BJ (cell line): ENCODE measurements around the gene ADAM33. TPM values are rescaled to one million over a fixed set of nuclear protein-coding genes. Genes with fewer than 3 reads are reported as not detected.

Experiments used
- CTCF ChIA-PET: fragments of 350-600 bp; formaldehyde crosslinking; extraction: SDS; loops from one replicate; lab custom pipeline; 2021; ENCODE audit warnings: antibody characterized with exemption, inconsistent platforms; lab: Yijun Ruan, JAX
- POLR2A ChIA-PET: fragments of 300-600 bp; sonication (Branson Sonifier 250); formaldehyde crosslinking; extraction: SDS; loops from one replicate; lab custom pipeline; 2021; ENCODE audit warnings: antibody characterized with exemption; lab: Charles Lee
- DNase-seq: peaks from one replicate; pipeline ENCODE4 v3.0.0-alpha.2; 2011; ENCODE audit warnings: low read depth
- H3K27me3 ChIP-seq: 2 replicates; pipeline ENCODE4 v1.6.0; 2011; ENCODE audit warnings: low read length; ENCODE audit not compliant: control insufficient read depth, insufficient read depth
- H3K36me3 ChIP-seq: 2 replicates; pipeline ENCODE4 v1.5.1; 2011; ENCODE audit warnings: low read length; ENCODE audit not compliant: control insufficient read depth, insufficient read depth
- H3K4me3 ChIP-seq: 2 replicates; pipeline ENCODE4 v1.5.1; 2011; ENCODE audit warnings: low read depth, mild to moderate bottlenecking, control low read depth, low read length
- polyA plus RNA-seq: library from polyadenylated mRNA; depleted of rRNA; stranded (reverse); fragments of >200 nt; gene quantifications from 2 replicates; pipeline ENCODE4 v1.2.3, GENCODE V29; 2011
- TF ChIP-seq, protein P1 (sequence below): IDR thresholded peaks from 2 replicates; pipeline ENCODE4 v1.5.1; 2011; ENCODE audit warnings: low read depth, mild to moderate bottlenecking, control low read depth, inconsistent platforms, low read length, moderate library complexity; ENCODE audit not compliant: insufficient read depth

Gene ADAM33
- polyA plus RNA-seq, 1 experiment = 82.6 TPM

DNA sequence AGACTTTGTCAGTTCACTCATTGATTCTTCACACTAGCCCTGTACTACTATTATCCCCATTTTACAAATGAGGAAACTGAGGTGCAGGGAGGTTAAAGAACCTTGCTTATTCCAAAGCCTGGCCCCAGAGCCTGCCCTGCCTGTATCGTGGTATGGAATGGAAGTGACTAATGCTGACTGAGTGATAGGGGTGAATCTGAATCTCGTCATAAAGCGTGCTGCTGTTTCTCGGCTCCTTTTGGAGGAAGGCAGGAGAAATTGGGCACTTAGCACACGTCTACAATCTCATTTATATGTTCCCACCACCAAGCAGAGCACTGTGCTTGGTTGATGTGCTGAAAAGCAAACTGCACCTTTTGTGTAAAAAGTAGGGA lies 35.8 kb downstream of the ADAM33 start:
- H3K4me3 ChIP-seq = no peak overlapping the region
- CTCF ChIA-PET = no interaction called here

DNA sequence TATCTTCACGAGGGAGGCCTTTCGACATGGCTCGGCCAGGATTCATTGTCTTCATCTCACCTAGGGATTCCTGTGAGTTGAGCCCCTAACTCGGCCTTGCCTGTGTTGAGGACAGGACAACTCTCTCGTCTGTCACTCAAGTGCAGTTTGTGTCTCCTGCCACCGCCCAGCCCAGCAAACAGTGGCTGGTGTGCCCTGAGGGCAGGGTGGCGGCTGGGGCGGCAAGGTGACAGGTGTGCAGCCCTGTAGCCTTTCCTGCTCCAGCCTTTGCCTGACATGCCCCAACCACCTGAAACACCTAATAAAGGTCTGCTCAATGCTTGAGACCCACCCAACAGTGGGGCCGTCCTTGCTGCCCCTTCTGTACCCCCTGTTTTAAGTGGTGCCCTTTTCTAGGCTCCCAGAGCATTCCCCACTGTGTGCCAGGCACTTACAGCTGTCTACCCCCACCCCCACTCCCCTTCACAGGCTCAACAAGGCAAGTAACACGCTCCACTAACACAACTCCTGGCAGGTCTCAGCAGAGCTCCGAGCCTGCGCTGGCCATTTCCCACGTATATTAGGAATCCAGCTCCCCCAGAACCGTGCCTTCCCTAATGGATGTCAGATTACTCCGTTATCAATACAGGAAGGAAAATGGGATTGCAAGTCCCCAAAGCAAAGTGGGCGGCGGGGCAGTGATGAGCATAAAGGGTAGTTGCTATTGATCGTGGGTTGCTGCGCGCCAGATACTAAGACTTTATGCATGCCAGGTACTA lies 36.3 kb downstream of the ADAM33 start:
- H3K36me3 ChIP-seq = peaks cover 7% of the 10 kb centered on the region
- ChIA-PET POLR2A (no interaction called here), CTCF (no interaction called here)
- no peak for DNase-seq
- no peak overlapping the region for H3K4me3 ChIP-seq
- TF ChIP-seq, protein P1, sequence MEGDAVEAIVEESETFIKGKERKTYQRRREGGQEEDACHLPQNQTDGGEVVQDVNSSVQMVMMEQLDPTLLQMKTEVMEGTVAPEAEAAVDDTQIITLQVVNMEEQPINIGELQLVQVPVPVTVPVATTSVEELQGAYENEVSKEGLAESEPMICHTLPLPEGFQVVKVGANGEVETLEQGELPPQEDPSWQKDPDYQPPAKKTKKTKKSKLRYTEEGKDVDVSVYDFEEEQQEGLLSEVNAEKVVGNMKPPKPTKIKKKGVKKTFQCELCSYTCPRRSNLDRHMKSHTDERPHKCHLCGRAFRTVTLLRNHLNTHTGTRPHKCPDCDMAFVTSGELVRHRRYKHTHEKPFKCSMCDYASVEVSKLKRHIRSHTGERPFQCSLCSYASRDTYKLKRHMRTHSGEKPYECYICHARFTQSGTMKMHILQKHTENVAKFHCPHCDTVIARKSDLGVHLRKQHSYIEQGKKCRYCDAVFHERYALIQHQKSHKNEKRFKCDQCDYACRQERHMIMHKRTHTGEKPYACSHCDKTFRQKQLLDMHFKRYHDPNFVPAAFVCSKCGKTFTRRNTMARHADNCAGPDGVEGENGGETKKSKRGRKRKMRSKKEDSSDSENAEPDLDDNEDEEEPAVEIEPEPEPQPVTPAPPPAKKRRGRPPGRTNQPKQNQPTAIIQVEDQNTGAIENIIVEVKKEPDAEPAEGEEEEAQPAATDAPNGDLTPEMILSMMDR = no peak
- no peaks in the 10 kb centered on the region for H3K27me3 ChIP-seq

More for the DNA sequence above, 35.8 kb downstream of the ADAM33 start:
- POLR2A ChIA-PET = no interaction called here
- Histone ChIP-seq H3K36me3 (peaks cover 7% of the 10 kb centered on the region), H3K27me3 (no peaks in the 10 kb centered on the region)
- TF ChIP-seq, protein P1 = no peak
- no peak for DNase-seq

DNA sequence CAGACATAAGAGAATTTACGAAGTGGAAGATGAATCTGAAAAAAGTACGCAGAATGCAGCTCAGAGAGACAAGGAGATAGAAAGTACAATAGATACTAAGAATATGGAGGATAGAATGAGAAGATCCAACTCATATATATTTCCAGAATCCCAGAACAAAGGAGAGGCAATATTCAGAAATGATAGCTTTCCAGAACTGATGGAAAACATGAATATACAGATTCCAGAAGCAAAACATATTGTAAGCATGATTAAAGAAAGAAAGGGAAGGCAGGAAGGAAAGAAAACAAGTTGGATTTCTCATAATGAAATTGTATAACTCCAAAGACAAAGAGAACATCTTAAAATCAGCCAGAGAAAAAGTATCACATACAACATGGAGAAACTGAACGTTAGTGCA lies 41.6 kb downstream of the ADAM33 start:
- ChIA-PET POLR2A (no interaction called here), CTCF (no interaction called here)
- H3K36me3 ChIP-seq = peaks cover 3% of the 10 kb centered on the region; the same call in 1 of the 2 replicates
- DNase-seq = no peak
- no peaks in the 10 kb centered on the region for H3K27me3 ChIP-seq
- H3K4me3 ChIP-seq = no peak overlapping the region
- TF ChIP-seq, protein P1 = no peak

DNA sequence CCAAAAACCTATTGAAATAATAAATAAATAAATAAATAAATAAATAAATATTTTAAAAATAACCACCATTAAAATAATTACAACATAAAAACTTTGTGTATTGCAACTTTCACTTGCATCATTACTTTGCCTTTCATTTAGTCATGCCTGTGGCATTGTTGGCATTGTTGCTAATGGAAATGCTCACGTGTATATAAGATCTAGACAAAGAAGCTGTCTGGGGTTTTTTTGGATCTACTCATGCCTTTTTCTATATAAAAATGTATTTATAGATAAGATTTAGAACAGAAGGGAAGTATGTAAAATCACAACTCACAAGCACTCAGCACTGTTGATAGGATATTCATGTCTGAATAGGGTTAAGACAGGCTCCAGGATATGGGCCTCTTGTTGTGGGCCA lies 46.5 kb downstream of the ADAM33 start:
- Histone ChIP-seq H3K36me3 (0 out of 2 replicates have a peak, but pooled peaks cover 1% of the 10 kb centered on the region), H3K4me3 (no peak overlapping the region), H3K27me3 (no peaks in the 10 kb centered on the region)
- DNase-seq = no peak
- ChIA-PET CTCF (interaction anchor here (2.5 kb wide), 1 partner anchor 12 kb away, joined by 9 read pairs; no protein-coding TSS in a partner anchor), POLR2A (no interaction called here)
- TF ChIP-seq, protein P1 = no peak

DNA sequence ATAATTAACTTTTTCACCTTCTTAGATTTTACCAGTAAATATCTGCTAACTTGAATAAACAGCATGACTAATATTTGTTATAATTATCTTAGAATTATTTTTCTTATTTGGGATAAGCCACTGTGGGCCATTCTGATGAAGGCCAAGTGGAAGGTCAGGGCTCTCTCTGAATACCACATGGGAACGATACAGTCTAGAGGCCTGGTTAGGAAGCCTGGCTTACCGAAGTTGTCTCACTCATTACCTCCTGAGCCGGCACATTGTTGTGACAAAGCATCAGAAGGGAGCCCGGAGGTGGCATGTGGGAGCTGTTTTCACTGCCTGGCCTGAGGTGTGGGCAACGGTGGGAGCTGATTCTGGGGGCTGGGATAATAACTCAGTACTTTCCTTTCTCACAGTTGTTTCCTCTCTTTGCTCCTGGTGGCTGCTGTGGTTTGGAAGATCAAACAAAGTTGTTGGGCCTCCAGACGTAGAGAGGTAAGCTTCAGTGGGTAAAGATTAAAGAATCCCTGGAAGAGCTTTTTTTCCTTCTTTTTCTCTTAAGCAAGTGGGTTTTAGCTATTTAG lies 47.8 kb downstream of the ADAM33 start:
- Histone ChIP-seq H3K27me3 (no peaks in the 10 kb centered on the region), H3K36me3 (0 out of 2 replicates have a peak, but pooled peaks cover 1% of the 10 kb centered on the region), H3K4me3 (no peak overlapping the region)
- POLR2A ChIA-PET = no interaction called here
- TF ChIP-seq, protein P1 = no peak
- CTCF ChIA-PET = interaction anchor here (0.6 to 2.5 kb wide), 2 partner anchors 14 to 77 kb away, joined by 3 to 9 read pairs; no protein-coding TSS in a partner anchor
- no peak for DNase-seq
